NCI-H187 treated with DMSO at 0.1 percent for 48 hours (cell line): ENCODE data around the gene CPB1.
"Not testable (repeated sequence)": the region's sequence is repeated elsewhere in the genome, so short reads cannot be mapped to it uniquely, and the experiment has no call there.

Experiments used
- DNase-seq: peaks from one replicate; lab custom pipeline; 2025; lab: John Stamatoyannopoulos, UW

The CPB1 gene

DNA sequence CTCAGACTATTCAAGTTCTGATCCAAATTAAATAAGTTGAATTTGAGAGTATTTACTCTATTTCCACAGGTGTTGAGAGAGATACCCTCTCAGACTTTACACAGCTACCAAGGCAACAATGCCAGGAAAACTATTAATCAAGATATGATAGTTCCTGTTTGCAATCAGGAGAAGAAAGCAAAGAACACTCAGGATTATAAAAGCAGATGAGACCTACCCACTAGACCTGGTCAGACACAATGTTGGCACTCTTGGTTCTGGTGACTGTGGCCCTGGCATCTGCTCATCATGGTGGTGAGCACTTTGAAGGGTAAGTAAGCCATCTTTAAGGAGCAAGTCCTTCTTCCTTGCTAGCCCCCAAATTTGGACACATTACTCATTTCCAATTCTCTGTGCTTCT, at the start of gene CPB1:
CPB1 (plus strand) TSS at position 227 of the 400 bp plus-strand sequence; CDS start at position 240, 13 bp downstream.
- DNase-seq = no peak

GRCh38 chr3:148778926-148779325, 48.7 kb upstream of the CPB1 start:
- DNase-seq = no peak

- DNase-seq = not testable (repeated sequence)
Observed at GRCh38 chr3:148785026-148785425, 42.6 kb upstream of the CPB1 start.

DNA sequence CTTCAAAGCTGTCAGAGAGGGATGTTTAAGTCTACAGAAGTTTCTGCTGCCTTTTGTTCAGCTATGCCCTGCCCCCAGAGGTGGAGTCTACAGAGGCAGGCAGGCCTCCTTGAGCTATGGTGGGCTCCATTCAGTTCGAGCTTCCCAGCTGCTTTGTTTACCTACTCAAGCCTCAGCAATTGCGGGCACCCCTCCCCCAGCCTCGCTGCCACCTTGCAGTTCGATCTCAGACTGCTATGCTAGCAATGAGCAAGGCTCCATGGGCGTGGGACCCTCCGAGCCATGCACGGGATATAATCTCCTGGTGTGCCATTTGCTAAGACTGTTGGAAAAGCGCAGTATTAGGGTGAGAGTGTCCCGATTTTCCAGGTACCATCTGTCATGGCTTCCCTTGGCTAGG, 41.5 kb upstream of the CPB1 start:
- DNase-seq = not testable (repeated sequence)

DNA sequence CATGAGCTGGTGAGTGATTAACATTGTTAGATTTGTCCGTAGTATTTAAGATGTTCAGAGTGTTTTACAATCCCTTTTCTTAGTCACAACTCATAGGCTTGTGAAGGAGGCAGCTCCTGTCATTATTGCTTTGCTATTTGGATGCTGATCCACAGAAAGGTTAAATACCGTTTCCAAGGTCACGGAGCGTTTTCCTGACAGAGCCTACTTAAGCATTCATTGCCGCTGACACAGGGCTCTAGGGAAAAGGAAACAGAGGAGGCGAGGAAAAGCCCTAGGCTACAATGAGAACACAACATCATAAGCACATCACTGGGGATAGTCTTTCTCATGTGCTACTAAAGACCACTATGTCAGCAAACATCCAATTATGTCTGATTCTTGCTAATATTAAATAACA, 38.5 kb upstream of the CPB1 start:
- DNase-seq = no peak

DNA sequence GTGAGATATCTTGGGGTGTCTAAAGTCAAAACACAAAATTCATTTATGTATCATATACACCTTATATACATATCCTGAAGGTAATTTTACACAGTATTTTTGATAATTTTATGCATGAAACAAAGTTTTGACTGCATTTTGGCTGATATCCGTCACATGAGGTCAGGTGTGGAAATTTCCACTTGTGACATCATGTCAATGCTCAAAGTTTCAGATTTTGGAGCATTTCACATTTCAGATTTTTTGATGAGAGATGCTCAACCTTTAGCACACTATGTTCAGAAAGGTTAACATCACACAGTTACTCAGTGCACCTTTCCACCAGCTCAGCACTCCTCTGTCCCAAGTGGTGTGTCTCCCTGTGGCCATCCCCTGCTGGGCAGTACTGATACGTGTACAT, 37.7 kb upstream of the CPB1 start:
- DNase-seq = no peak

- no peak for DNase-seq
Observed at GRCh38 chr3:148790370-148790769, 37.2 kb upstream of the CPB1 start.

DNA sequence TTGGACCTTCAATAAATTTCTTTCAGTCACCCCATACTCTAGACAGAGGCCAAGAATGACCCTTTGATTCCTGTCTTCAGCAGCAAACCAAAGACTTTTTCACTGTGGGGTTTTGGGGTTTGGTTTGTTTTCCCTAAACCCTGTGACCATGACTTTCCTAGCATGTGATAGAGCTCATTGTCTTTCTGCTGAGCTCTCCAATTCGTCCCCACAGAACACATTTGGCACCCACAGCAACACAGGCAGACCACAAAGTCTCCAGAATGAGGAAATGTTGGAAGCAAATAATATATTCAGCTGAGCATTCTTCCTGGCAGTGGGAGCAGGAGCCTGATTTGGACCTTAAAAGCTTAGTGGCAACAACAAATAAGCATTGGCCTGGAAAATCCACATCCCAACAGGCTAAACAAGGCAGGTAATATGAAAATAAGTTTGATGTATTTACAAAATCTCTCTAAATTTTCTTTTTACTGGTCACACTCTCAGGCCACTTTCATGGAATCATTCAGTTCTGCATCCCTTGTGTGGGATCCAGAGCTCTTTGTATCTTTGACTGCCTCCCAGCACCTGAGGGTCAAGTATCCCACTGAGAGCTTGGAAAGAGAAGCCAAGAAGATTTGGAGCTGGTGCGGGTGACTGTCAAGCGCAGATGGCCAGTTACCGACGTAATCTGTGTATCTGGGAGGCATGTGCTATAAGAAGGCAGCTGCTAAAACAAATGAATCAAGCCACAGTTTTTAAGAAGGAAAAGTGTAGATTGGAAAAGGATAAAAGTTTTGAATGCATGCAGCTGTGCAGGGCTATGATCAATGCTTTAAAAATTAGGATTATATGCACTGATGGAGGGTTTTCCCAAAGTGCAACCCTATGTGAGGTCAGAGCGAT, 36.5 kb upstream of the CPB1 start:
- DNase-seq = no peak

DNA sequence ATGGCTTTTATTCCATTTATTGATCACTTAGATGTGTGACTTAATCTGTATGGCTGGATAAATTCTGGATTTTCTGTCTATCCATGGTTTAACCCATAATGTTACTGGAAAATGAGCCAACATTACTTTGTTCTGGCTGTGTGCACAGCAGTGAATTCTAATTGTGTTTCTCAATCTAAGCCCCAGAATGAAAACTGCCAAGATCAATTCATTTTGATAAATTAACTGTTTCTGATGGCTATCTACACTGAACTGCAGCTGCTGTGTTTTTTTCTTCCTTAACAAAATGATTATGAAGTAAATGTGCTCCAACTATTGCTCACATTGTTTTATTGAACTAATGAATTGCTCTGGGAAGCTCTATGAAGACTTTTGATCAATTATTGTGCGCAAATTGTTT, 35.7 kb upstream of the CPB1 start:
- no peak for DNase-seq

- DNase-seq = no peak
Observed at GRCh38 chr3:148792516-148792915, 35.1 kb upstream of the CPB1 start.

- no peak for DNase-seq
Observed at GRCh38 chr3:148796799-148797198, 30.8 kb upstream of the CPB1 start.

- DNase-seq = no peak
Observed at GRCh38 chr3:148797795-148798194, 29.8 kb upstream of the CPB1 start.

DNA sequence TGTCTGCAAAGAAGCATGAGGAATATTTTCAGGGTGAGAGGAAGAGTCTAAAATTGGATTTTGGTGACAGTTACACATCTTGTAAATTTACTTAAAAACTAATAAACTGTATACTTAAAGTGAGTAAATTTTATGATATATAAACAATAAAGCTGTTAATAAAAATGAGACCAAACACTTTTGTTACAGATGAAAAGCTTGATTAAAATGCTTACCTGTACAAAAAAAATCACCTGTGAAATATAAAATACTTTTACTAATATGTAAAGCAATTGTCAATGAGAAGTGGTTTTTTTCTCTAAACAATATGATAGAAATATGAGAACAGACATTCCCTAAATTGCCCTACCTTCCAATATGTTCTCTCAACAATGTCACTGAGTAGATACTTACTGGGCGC, 27.2 kb upstream of the CPB1 start:
- no peak for DNase-seq

DNA sequence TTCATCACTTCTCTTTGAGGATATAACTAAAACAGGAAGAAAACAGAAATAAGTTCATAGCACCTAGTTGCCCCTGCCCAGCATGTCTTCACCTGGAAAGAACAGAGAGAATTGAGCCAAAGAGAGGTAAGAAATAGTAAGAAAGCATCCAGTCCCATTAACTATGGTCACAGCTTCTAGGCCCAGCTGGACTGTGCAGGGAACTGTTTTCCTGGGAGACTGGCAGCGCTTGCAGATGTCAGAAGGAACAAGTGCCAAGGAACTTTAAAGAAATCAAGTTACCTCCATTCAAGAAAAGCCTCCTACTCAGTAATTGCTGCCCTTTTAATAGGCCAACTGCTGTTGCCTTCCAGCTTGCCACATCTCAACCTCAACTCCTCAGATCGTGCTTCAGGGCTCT, 17.8 kb upstream of the CPB1 start:
- DNase-seq = no peak

GRCh38 chr3:148815316-148816110, 12.1 kb upstream of the CPB1 start:
- DNase-seq = no peak

DNA sequence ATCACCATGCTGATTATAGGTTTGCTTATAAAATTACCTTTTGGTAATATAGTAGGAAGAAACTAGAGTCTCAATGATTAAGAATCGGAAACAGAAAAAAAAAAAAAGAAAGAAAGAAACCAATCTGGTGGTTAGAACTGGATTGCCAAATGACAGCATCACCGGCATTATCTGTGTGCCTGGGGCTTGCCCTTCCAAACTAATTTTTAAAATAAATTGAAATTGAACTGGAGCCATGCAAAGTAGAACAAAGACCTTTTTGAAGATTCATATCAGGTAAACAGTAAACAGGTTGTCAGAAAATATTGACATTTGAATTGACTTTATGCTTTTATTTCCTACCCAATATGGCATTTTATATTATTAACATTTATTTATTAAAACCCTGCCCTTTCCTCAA, 11.2 kb upstream of the CPB1 start:
- DNase-seq = no peak

- DNase-seq = no peak
Observed at GRCh38 chr3:148816981-148817525, 10.6 kb upstream of the CPB1 start.

DNA sequence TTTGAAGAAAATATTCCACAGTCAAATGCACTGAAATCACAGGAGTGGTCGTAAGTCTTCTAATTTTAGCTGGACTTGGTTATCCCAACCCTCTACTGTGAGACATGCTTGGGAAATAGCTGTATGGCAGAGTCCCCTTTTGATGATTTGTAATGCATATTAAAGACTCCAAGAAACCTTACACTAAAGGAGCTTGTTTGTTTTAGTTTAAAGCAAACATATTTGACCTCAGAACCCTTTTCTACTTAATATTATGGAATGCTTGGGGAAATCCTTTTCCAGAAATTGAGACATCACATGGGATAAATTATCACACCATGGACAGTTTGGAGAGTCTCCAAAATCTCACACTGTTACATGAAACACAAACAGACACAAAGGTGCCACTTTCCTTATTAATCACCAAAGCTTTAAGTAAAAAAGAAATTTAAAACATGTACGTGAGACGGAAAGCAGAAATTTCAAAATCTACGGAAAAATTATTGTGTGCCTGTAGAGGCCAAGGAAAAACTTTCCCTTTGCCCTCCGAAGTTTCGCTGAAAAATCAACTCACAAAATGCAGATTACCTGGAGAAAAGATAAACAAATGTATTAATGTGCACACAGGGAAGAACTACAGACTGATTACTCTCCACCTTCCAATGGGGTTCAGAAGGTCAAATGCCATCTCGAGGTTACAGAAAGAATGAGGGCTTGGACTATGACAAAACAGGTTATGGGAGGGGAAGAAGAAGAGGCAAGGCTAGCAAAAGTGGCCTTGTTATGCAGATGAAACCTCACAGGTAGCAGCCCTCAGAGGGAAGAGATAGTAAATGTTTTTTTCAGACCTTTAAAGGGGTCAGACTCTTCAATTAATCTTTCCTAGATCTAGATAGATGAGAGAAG, 7.0 kb upstream of the CPB1 start:
- DNase-seq = no peak

- no peak for DNase-seq
Observed at GRCh38 chr3:148823026-148823425, 4.6 kb upstream of the CPB1 start.

GRCh38 chr3:148825476-148825875, 2.1 kb upstream of the CPB1 start:
- no peak for DNase-seq

DNA sequence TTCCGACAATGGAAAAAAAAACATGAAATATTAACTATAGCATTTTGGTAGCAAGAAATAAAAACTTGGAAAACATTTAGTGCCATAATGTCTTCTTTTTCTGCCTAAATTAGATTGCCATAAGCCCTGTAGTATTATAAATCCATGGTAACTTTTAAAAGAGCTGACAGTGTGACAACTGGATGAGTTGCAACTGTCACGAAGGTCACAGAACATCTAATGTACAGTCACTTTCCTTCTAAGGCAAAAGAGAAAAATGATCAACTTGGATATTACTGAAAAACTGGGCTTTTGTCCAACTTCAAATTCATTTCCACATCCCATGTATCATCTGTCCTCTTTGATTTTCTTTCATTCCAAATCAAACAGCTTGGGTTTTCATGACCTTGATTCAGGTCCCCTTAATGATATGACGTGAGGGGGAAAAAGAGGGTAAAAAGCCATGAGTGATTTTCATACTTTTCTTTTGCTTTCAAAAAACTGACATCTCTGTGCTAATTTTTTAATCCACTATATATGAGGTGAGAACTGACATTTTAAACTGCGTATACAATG, 602 bp downstream of the CPB1 start:
- no peak for DNase-seq

DNA sequence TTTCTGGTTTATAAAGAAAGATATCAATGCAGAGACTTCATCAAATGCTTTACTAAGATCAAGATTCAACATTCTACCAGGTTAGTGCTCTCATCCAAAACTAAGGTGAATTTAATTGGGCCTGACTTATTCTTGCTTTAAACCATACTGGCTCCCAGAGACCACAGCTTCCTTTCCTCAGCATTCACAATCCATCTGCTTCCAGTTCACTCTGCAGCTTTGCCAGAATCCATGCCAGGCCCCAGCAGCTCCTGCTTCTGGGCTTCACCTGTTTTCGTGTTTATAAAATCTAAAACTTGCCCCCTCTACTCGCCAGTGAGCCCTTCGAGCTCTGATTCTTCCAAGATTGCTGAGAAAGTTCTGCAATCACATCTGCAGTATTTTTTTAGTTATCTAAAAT, 2.3 kb downstream of the CPB1 start:
- no peak for DNase-seq
